CD4-positive, alpha-beta T cell treated with Interferon gamma for 1 hour (primary cell): ENCODE data around the gene NBAS.
"Not testable (repeated sequence)": the region's sequence is repeated elsewhere in the genome, so short reads cannot be mapped to it uniquely, and the experiment has no call there.

Source experiments
- DNase-seq: peaks from one replicate; pipeline ENCODE4 v3.0.0-alpha.2; 2020

Gene NBAS

DNA sequence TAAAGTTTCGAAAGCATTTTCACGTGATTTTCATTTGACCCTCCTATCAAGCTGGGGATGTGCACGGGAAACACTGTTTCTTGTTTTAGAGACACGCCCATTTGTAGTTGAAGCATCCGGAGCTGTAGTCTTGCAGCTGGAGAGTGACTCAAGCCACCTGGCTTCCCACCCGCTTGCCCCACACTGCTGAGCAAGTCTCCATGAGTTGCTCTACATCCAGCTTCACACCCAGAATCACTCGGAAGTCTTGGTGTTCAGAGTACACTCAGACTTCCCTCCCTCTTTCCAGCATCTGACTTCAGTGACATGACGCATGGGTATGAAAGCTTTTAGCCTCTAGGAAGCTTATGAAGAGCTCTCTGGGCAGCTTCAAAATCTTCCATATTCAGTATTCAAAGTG is 262.4 kb downstream of the NBAS start:
- DNase-seq, result no peak

DNA sequence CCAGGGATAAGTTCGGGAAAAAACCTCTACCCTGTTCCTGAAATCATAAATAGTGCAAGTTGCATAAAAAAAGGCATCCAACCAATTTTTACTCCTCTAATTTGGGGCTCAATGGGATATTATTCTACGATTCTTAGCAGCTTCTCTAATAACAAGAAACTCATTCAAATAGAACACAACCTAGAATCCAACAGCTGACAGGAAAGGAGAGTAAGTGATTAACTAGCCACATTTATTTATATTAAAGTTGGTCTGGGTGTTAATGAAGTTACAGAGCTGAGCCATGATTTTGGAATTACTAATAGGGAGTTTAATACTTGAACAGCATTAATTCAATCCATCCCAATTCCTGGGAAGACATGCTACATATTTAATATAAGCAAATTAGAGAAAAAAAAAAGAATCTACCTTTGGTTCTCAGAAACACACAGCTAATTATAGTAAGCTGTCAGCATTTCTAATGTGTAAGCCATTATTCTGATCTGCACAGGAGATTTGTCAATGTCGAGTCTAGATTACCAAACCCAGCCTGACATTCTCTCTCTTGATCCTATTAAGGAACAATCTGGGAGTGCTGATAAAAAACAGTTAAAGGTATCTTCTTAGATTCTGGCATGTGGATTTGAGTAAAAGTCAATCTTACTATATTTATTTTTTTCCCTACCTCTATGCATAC is 267.7 kb downstream of the NBAS start:
- DNase-seq, result no peak

DNA sequence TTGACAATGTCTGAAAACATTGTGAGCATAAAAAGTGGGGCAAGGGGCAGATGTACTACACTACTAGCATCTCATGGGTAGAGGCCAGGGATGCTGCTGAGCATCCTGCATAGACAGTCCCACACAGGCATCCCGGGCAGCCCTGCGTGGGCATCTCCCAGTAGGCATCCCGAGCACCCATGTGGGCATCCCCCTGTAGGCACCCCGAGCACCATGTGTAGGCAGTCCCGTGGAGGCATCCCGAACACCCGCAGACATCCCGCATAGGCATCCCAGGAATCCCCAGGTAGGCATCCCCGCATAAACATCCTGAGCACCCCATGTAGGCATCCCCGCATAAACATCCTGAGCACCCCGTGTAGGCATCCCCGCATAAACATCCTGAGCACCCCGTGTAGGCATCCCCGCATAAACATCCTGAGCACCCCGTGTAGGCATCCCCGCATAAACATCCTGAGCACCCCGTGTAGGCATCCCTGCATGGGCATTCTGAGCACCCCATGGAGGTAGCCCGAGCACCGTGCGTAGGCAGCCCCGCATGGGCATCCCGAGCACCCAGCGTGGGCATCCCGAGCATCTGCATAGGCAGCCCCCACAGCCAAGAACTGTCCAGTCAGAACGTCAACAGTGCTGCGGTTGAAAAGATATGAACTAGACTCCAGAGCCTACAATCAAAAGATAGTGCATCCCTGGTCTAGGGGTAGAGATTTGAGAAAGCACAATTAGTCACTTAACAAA is 273.5 kb downstream of the NBAS start:
- DNase-seq, result no peak

DNA sequence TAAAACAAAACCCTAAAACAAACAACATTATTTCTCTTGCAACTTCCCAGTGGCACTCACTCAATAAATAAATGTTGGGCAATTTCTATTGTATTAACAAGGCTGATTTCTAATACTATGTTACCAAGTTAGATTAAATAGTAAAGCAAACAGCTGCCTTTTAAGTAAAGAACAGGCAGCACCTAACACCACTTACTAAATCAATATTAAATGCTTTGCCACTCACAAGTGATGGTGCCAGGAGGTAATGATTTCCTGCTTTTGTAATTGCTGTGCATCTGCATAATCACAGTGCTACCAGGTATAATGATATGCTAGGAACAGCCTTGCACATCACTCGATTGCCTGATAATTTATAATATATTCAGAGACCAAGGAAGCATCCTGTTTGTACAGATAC is 276.5 kb downstream of the NBAS start:
- DNase-seq, result no peak

DNA sequence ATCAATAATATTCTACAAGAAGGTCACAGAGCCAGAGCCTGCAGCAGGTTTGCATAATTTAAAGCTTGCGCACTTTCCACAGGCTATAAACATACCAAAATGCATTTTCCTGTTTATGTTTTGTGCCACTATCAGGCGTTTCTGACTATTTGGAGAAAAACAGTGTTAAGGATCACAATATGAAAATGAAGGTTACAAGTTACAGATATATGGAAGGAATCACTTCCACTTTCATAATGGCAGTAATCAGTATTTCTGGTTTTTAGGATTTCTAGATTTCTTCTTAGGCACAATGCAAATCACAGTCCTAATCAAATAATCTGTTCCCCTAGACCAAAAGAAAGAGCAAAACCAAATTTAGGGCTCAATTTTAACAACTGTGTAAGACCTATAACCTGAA is 279.5 kb downstream of the NBAS start:
- DNase-seq, result no peak

DNA sequence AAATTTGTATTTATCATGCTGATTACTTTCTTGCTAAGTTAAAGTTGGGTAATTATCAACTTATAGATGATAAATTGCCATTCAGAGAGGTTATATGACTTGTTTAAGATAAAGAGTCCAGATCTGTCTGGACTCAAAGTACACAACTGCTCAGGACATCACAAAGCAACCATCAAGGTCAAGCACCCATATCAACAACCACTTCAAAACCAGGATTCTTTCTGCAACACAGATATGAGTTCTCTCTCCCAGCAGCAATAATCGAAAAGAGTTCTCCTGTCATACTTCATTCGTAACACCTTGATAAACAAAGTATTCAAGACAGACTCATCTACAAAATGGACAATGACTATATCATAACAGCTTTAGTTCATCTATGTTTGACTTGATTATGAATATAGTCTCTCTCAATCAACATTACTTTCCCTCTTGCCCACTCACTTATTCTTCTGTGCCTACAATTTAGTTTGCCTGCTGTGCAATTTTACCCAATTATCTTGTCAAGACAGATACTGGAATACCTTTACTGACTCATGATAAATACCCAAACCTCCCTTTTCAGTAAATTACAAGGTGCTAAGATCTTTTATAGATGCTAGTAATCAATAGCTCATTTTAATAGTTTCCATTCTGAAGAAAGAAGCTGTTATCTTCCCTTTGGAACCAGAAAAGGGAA is 281.8 kb downstream of the NBAS start:
- DNase-seq, result no peak

DNA sequence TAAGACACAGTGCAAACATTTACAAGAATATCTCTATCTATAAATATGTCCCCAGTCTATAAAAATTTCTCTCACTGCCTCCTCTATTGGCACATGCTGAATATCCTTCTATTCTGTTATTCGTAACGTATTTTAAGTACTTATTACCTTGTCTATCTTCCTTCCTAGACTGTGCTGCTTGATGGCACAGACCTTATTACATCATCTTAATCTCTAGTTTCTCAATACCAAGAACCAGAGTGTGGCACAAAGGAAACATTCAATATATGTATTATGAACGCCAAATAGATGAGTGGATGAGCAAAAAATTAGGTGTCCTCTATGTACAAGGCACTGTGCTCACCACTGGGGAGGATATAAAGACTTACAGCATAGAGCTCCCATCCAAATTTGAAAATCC is 282.8 kb downstream of the NBAS start:
- no peak for DNase-seq

DNA sequence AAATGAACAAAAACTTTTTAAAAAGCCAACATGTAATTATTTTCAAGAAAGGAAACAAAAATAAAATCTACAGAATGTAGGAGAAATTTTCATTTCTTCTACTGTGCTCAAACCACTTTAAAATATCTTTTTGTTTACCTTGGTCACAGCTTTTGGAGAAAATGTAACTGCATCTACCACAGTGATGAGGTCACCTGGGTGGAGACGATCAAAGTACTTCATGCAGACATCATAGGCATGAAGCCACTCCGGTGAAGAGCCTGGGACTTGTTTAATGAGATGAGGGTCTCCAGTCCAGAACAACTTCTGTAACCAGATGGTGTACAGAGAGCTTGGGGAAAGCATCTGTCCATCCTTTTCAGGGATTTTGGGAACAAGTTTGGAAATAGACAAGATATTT is 285.8 kb downstream of the NBAS start:
- DNase-seq, result no peak

DNA sequence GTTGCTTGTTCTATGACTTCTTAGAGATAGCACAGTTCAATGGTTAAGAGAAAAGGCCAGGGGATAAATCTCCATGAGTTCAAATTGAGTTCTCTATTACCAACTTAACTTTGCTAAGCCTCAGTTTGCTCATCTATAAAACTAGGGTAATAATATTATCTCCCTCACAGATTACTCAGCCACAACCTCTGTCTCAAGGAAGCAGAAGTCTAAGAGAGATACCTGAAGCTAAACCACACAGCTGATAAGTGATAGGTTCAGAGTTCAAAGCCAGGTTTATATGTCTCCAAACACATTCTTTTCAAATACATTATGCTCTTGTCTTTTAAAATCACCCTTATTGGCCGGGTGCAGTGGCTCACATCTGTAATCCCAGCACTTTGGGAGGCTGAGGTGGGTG is 287.7 kb downstream of the NBAS start:
- DNase-seq, result no peak

DNA sequence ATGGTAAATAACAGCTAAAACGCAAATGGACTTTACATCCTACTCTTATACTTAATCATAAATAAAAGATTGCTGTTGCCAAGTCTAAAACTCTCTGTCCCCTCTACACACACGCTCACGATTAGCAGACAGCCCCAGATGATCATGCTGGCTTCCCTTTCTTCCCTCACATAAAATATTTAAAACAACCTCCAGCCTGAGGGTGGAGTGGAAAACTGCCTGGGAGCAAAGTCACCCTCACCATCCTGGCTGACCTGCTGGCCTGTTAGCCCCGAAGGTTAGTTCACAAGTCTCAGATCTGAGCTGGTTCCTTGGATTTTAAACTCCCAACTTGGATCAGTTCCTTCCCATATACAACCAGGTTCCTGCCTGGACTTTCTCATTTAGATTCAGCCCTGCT is 288.2 kb downstream of the NBAS start:
- no peak for DNase-seq

DNA sequence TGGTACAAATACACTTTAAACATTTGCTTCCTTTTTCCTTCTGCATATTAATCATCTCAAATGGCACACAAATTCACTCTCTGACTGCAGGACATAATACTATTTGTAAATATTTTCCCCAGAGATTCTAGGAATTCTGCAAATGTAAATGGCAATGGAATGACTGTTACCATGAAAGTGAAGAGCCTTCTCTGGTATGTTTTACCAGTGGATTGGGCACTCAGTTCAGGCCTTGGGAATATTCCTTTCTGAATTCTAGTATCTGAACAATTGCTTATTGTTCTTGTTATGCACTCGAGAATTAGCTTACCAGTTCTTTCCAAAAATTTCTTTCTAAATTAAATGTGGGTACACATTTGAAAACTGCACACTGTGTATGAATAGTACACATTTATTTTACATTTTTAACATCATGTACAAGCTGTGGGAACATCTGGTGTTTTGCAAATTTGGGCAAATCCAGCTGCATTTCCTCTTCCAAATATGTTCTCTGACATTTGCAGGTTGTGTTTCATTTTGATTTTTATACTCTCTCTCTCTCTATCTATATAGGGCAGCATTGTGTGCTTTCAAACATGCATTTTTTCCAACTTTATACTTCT is 289.1 kb downstream of the NBAS start:
- DNase-seq, result no peak

DNA sequence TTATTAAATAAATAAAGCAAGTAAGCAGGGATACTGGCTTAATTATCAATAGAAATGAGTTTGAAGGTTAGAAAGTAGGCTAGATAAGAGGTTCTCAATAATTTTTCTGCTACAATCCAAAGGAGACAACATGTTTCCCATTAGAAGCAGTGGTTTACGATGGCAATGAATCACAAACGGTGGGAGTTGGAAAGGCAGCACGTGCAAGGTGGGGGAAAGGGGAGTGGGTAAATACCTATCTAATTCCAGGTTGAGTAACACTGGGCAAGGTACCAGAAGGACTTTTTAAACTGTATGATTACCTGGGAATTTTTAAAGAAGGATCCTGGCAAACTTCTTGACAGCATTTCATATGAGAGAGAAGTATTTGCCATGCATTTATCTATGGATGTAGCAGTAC is 289.9 kb downstream of the NBAS start:
- DNase-seq, result no peak

DNA sequence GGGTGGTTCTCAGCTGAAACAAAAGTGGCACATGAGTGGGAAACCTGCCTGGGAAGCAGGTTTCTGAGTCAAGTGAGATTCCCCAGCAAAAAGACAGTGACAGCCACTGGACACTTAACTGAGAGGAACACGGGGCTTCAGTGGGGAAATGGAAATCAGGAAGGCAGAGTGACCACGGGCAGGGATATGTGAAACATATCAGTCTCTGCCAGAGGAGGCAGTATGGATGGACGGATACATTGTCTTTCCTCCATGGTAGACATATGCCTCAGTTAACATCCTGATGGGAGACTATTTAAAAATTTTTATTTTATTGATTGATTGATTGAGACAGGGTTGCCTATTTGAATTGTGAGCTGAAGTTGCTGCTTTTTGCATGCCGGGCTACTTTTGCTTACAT is 292.1 kb downstream of the NBAS start:
- no peak for DNase-seq

DNA sequence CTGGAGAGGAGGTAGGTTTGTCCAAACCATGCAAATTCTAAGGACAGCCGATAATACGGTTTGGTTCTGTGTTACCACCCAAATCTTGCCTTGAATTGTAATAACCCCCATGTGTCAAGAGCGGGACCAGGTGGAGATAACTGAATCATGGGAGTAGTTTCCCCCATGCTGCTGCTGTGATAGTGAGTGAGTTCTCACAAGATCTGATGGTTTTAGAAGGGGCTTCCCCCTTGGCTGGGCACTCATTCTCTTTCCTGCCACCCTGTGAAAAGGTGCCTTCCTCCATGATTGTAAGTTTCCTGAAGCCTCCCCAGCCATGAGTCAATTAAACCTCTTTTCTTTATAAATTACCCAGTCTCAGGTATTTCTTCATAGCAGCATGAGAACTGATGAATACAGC is 295.2 kb downstream of the NBAS start:
- no peak for DNase-seq

DNA sequence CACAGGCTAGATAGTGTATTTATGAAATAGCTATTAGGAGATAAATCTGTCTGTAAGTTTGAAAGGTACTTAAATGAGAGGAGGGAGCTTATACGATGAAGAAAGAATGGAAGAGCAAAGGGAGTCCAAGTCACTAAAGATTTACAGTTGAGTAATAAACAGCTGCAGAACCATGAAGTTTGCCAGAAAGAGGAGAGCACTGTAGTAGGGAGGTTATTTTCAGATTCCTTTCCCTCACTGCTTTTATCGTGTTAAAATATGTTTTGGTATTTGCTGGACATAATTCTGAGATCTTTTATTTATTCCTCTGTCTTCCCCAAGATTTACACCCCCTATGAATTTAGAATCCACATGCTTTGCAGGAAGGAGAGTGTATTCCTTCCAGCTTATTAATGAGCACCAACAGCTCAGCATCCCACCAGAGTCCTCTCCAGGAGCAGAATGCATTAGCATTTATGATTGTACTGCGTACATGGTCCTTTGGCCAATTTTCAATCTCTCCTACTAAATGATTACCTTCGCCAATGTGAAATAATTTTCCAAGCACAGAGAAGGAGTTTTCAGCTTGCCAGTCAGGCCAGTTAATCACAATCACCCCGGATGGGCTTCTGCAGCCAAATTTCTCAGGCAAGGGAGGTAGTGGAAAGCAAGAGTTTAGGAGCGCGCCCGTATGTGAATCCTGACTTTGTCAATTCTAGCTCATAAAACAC is 297.0 kb downstream of the NBAS start:
- DNase-seq, result no peak

DNA sequence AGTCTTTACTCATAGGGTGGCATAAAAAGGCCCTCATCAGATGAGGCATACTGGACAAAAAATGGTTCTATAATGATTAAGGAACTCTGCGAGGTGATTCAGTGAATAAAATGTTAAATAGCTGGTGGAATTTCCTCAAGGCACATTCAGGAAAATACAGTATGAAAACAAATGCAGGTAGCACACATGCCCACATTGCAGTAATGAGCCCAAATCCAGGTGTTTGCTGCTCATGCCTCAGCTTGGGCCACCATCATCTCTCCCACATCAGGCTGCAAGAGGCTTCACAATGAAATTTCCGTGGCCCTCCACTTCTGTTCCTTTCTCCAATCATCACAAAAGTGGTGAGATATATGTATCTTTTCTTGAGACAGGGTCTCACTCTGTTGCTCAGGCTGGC is 298.3 kb downstream of the NBAS start:
- no peak for DNase-seq

DNA sequence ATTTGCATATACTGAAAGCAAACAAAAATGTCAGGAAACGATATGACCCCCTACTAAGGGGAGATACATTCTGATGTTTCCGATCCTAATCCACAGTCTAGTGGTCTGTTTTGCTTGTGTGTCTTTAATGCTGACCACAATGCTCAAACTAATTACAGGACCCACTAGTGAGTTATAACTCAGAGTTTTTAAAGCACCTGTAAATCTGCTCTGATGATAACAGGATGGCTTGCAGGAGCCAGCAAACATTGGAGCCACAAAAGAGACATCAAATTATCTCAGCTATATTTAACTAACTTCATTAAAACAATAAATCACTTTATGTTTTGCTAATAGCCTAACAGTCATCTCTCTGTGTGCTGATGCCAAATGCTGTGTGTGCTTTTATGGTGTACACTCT is 300.3 kb downstream of the NBAS start:
- no peak for DNase-seq

DNA sequence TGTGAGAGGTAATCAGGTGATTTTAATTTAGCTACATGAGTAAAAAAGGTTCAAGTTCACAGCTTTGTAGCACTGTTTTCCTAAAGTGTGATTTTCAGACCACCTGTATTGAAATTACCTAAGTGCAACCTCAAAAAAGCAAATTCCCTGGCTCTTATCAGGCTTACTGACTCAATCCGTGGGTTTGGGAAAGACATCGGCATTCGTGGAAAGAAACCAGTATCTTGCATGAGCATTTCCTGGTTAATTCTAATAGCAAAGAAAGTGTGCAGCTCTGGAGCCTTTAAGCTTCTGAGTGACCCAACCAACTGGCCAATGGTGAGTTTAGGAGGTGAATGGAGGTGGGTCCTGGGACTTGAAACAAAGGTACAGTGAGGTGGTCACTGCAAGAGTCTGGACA is 300.9 kb downstream of the NBAS start:
- DNase-seq, result no peak

DNA sequence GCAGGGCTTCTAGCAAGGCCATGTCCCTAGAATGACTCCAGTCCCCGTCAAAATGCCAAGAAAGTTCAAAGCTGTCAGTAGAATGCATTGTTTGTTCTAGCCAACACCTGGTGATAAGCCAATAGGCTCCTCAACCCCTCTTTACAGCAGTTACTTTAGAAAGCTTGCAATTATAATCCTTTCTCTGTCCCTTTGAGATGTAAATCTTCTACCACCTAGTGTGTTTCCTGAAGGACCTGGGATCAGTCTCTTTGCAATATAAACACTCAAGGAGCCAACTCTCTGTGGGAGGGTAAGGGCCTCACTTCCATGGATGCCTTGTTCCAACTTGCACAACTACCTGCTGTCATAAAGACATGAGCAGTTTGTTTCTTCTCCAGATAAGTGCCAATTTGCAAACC is 301.8 kb downstream of the NBAS start:
- no peak for DNase-seq

DNA sequence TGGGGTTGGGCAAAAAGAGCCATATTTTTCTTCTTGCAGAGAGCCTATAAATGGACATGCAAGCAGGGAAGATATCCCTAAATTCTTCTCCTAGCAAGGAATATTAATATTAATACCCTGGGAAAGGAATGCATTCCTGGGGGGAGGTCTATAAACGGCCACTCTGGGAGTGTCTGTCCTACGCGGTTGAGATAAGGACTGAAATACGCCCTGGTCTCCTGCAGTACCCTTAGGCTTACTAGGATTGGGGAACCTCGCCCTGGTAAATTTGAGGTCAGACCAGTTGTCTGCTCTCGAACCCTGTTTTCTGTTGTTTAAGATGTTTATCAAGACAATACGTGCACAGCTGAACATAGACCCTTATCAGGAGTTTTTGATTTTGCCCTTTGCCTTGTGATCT is 302.7 kb downstream of the NBAS start:
- DNase-seq, result not testable (repeated sequence)

DNA sequence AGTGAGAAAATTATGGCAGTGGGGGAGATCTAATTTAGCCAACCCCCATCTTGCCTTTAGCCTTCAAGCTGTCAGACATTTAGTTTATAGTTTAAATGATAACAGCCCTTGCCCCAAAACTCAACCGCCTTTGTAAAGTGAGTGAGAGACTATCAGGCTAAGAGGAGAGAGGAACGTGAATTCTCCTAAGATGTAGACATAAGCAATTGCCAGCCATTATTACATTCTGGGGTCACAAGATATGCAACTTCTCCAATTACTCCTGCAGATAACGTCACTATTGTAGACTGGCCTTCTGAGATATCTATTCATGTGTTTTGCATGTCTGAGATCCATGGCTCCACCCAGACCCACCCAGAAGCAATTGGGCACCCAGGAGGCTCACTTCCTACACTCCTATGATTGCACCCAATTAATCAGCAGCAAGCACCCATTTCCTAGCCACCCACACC is 307.3 kb downstream of the NBAS start:
- no peak for DNase-seq

DNA sequence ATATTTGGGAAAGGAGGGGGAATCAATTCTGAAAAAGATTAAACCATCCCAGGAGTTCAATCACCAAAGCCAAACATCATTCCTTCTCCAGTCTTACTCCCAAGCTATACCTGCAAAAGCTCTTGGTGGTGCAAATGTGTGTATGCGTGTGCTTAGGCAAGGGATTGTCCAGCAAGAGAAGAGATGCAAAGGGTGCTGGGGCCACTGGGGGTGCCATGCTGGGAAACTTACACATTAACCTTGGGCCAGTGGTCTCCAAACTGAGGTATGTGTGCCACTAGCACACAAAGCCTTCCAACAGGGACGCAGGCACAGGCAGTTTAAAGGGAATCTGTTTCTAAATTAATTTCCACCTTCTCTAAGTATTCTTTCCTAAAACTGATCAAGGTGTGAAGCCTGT is 307.9 kb downstream of the NBAS start:
- no peak for DNase-seq

DNA sequence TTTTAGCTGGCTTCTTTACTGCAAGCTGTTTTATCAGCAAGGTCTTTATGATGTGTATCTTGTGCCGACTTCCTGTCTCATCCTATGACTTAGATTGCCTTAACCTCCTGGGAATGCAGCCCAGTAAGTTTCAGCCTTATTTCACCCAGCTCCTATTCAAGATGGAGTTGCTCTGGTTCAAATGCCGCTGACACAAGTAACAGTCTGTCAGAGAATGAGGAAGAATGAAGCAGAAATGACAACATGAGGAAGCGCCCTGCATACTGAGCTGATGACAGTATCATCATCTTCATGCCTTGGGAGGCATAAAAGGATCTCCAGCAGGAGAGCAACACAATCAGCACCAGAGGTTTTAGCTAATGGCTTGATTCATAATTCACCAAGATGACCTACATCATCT is 309.4 kb downstream of the NBAS start:
- no peak for DNase-seq
